Measurements from ENCODE around the gene INCENP. TPM values are rescaled to one million over a fixed set of nuclear protein-coding genes. Genes with fewer than 3 reads are reported as not detected.
A peak's percentile ranks its signal among the peaks of the same experiment; 100 is the strongest.

INCENP gene
- total RNA-seq, 1 experiment from 2014 or later = 154 TPM

GRCh38 chr11:62131170-62131464 lies 7.3 kb downstream of the INCENP start:
- ChIA-PET POLR2A (ENCODE audit: unreplicated experiment) (no interaction called here), CTCF (interaction anchor here (0.6 kb wide), 1 partner anchor 701 kb away, joined by 3 read pairs; the partner anchor contains the start of gene STX5)
- Histone ChIP-seq H3K27ac (no peak overlapping the region), H3F3A (ENCODE audit: insufficient read depth, low read depth) (0 out of 2 replicates have a peak, but pooled peaks cover 4% of the 10 kb centered on the region), H3K36me3 (ENCODE audit: low read depth) (peaks cover 22% of the 10 kb centered on the region; the same call in 1 of the 2 replicates), H3K4me3 (no peak overlapping the region), H3K79me2 (ENCODE audit: low read depth) (peaks cover 94% of the 10 kb centered on the region), H3K9me3 (ENCODE audit: insufficient read depth, low read depth) (no peaks in the 10 kb centered on the region), H3K4me2 (no peak overlapping the region), H4K20me1 (ENCODE audit: insufficient read depth) (peaks cover 47% of the 10 kb centered on the region), H3K9me2 (ENCODE audit: insufficient read depth) (no peaks in the 10 kb centered on the region), H3K27me3 (ENCODE audit: insufficient read depth, low read depth) (no peaks in the 10 kb centered on the region), H2AFZ (no peak overlapping the region), H3K4me1 (replicated peaks; ENCODE audit: insufficient read depth) (peaks cover 1% of the 10 kb centered on the region; the same call in 1 of the 2 replicates)
- DNase-seq = no peak
- no peak for TF ChIP-seq CTCF (conservative IDR thresholded peaks at IDR 0.05)
- no peak for TF ChIP-seq EZH2 (IDR thresholded peaks at IDR 0.05; ENCODE audit: low read depth)
- intact Hi-C loops (cut with micrococcal nuclease; ENCODE audit: unreplicated experiment) = no loop called here
- BruUV-seq (replicated peaks) = no TSS peak

- no peak overlapping the region for H3K27ac ChIP-seq
- H3K4me1 ChIP-seq (replicated peaks; ENCODE audit: insufficient read depth) = no peaks in the 10 kb centered on the region
- DNase-seq = peak; percentile 49 to 65
- BruUV-seq (replicated peaks) = no TSS peak
- no peaks in the 10 kb centered on the region for H3K27me3 ChIP-seq (ENCODE audit: insufficient read depth, low read depth)
- H3K79me2 ChIP-seq (ENCODE audit: low read depth) = peaks cover 92% of the 10 kb centered on the region
- no peak for TF ChIP-seq EZH2 (IDR thresholded peaks at IDR 0.05; ENCODE audit: low read depth)
- no peak for TF ChIP-seq CTCF (conservative IDR thresholded peaks at IDR 0.05)
- intact Hi-C loops (cut with micrococcal nuclease; ENCODE audit: unreplicated experiment) = no loop called here
- no peaks in the 10 kb centered on the region for H3K9me3 ChIP-seq (ENCODE audit: insufficient read depth, low read depth)
- H3K36me3 ChIP-seq (ENCODE audit: low read depth) = peaks cover 20% of the 10 kb centered on the region; the same call in 1 of the 2 replicates
- no peak overlapping the region for H2AFZ ChIP-seq
- H3K4me3 ChIP-seq = no peak overlapping the region
- peaks cover 38% of the 10 kb centered on the region for H4K20me1 ChIP-seq (ENCODE audit: insufficient read depth)
- no peaks in the 10 kb centered on the region for H3K9me2 ChIP-seq (ENCODE audit: insufficient read depth)
- CTCF ChIA-PET = no interaction called here
- no peak overlapping the region for H3K4me2 ChIP-seq
- 0 out of 2 replicates have a peak, but pooled peaks cover 4% of the 10 kb centered on the region for H3F3A ChIP-seq (ENCODE audit: insufficient read depth, low read depth)
- POLR2A ChIA-PET (ENCODE audit: unreplicated experiment) = interaction anchor here (0.6 to 0.7 kb wide), 2 partner anchors 251 to 639 kb away, joined by 3 read pairs; partner anchors contain the start of gene TAF6L
Measured at GRCh38 chr11:62132191-62132590, 8.4 kb downstream of the INCENP start.

- H3K27ac ChIP-seq = no peak overlapping the region
Measured at GRCh38 chr11:62132689-62133293, 9.0 kb downstream of the INCENP start.

More at GRCh38 chr11:62132689-62133293, 9.0 kb downstream of the INCENP start:
- H3K27me3 ChIP-seq (ENCODE audit: insufficient read depth, low read depth) = no peaks in the 10 kb centered on the region
- TF ChIP-seq EZH2 (IDR thresholded peaks at IDR 0.05; ENCODE audit: low read depth) (no peak), CTCF (conservative IDR thresholded peaks at IDR 0.05) (no peak)
- no peaks in the 10 kb centered on the region for H3K4me1 ChIP-seq (replicated peaks; ENCODE audit: insufficient read depth)
- POLR2A ChIA-PET (ENCODE audit: unreplicated experiment) = no interaction called here
- peaks cover 21% of the 10 kb centered on the region; the same call in 1 of the 2 replicates for H3K36me3 ChIP-seq (ENCODE audit: low read depth)
- H3K4me3 ChIP-seq = no peak overlapping the region
- CTCF ChIA-PET = no interaction called here
- DNase-seq = no peak
- H3K9me2 ChIP-seq (ENCODE audit: insufficient read depth) = no peaks in the 10 kb centered on the region
- intact Hi-C loops (cut with micrococcal nuclease; ENCODE audit: unreplicated experiment) = no loop called here
- peaks cover 33% of the 10 kb centered on the region for H4K20me1 ChIP-seq (ENCODE audit: insufficient read depth)
- H3K4me2 ChIP-seq = no peak overlapping the region
- no peaks in the 10 kb centered on the region for H3K9me3 ChIP-seq (ENCODE audit: insufficient read depth, low read depth)
- peaks cover 86% of the 10 kb centered on the region for H3K79me2 ChIP-seq (ENCODE audit: low read depth)
- no peak overlapping the region for H2AFZ ChIP-seq
- H3F3A ChIP-seq (ENCODE audit: insufficient read depth, low read depth) = 0 out of 2 replicates have a peak, but pooled peaks cover 4% of the 10 kb centered on the region
- BruUV-seq (replicated peaks) = no TSS peak

Measured in PC-9 (cell line).